HG03095 (cell line): ENCODE data around the gene KMT2E.
A peak's percentile ranks its signal among the peaks of the same experiment; 100 is the strongest.
"Not testable (repeated sequence)": the region's sequence is repeated elsewhere in the genome, so short reads cannot be mapped to it uniquely, and the experiment has no call there.

Source experiments
- ATAC-seq: cut with Tn5 transposase; IDR thresholded peaks from one replicate; pipeline ENCODE4 v1.9.1; 2021; ENCODE audit warnings: moderate library complexity; ENCODE audit not compliant: unreplicated experiment

KMT2E gene

GRCh38 chr7:105013816-105014692, at the start of gene KMT2E:
TSS of gene KMT2E (plus strand) at chr7:105014205. CDS start at chr7:105040953, 26,748 bp downstream.
- ATAC-seq = peak; percentile 27

- no peak for ATAC-seq
Measured at GRCh38 chr7:104964626-104965236, 49.3 kb upstream of the KMT2E start.

- no peak for ATAC-seq
Measured at GRCh38 chr7:104966022-104966421, 48.0 kb upstream of the KMT2E start.

GRCh38 chr7:104967088-104967487, 46.9 kb upstream of the KMT2E start:
- ATAC-seq = no peak

GRCh38 chr7:104967595-104967994, 46.4 kb upstream of the KMT2E start:
- ATAC-seq = no peak

- ATAC-seq = no peak
Measured at GRCh38 chr7:104968648-104969047, 45.4 kb upstream of the KMT2E start.

- no peak for ATAC-seq
Measured at GRCh38 chr7:104969183-104969582, 44.8 kb upstream of the KMT2E start.

- no peak for ATAC-seq
Measured at GRCh38 chr7:104971290-104972071, 42.5 kb upstream of the KMT2E start.

GRCh38 chr7:104972500-104972899, 41.5 kb upstream of the KMT2E start:
- no peak for ATAC-seq

- ATAC-seq = no peak
Measured at GRCh38 chr7:104973227-104973626, 40.8 kb upstream of the KMT2E start.

- no peak for ATAC-seq
Measured at GRCh38 chr7:104973909-104974415, 40.0 kb upstream of the KMT2E start.

- not testable (repeated sequence) for ATAC-seq
Measured at GRCh38 chr7:104975553-104975952, 38.5 kb upstream of the KMT2E start.

- no peak for ATAC-seq
Measured at GRCh38 chr7:104976966-104977636, 36.9 kb upstream of the KMT2E start.

- no peak for ATAC-seq
Measured at GRCh38 chr7:104978460-104978859, 35.5 kb upstream of the KMT2E start.

GRCh38 chr7:104979167-104979841, 34.7 kb upstream of the KMT2E start:
- ATAC-seq = no peak

- no peak for ATAC-seq
Measured at GRCh38 chr7:104980440-104980839, 33.6 kb upstream of the KMT2E start.

GRCh38 chr7:104980841-104981671, 32.9 kb upstream of the KMT2E start:
- no peak for ATAC-seq

- no peak for ATAC-seq
Measured at GRCh38 chr7:104981672-104982037, 32.4 kb upstream of the KMT2E start.

GRCh38 chr7:104982308-104983075, 31.5 kb upstream of the KMT2E start:
- no peak for ATAC-seq
